ENCODE results near the gene MAST4.

The MAST4 gene

GRCh38 chr5:67176936-67177335 is 580.7 kb downstream of the MAST4 start:
- DNase-seq, result no peak

DNA sequence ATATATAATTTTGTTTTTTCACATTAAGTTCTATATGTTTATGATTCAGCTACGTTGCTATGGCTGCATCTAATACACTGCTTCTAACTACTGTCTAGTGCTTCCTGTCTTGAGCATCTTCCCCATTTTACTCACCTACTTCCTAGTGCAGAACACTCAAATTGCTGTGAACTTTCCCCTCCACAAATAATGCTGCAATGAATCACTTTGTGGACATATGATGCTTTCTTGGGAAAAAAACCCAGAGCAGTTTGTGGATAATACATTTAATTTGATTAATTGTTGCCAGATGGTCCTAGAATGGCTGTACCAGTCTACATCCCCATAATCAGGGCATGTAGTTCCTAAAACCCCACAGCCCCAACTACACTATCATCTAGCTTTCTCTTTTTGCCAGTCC is 581.9 kb downstream of the MAST4 start:
- no peak for DNase-seq

- DNase-seq, result no peak
Observed at GRCh38 chr5:67178966-67179365, 582.8 kb downstream of the MAST4 start.

GRCh38 chr5:67179697-67180361 is 583.6 kb downstream of the MAST4 start:
- no peak for DNase-seq

DNA sequence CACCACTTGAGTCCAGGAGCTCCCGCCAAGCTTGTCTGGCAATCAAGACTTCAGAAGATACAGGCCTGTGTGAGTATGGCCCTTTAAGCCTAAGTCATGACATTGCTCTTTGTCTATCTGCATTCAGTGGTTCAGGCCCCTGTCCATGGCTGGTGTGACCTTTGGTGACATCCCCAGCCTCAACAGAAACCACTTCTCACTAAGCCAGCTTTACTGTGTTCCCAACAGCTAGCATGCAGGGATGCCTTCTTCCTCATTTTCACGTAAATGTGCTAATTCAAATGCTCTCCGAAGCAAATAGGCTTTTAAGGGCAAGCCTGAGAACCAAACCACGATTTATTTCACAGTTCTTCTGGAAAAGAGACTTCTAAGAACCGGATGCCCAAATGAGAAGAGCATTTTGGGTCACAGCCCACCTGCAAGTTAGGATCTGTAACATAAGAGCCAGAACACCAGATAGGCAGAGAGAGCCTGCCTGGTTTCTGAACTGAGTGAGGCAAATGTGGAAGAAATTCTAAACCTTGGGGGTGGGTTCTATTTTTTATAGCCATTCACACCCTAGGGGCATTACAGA is 585.5 kb downstream of the MAST4 start:
- DNase-seq, result no peak

DNA sequence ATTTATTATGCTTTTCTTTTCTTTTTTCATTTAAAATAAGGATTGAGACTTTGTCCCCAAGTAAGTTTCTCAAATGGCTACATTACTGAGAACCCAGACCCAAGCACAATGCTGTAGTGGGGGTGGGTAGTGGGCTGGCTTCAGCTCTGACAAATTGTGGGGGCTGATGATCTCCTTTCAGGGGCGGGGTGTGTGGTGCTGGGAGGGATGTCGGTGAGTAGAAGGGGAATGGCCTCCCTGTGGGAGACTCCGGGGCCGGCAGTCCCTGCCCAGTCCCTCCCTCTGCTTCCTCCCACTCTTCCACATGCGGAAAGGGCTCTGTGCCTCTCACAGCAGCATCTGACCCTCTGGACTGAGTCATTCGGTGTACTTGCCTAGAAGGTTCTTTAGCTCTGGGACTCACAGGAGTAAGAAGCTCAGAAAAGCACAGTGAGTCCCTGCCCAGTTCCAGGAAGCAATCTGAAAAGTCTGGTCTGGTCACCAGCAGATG is 586.2 kb downstream of the MAST4 start:
- DNase-seq, result no peak

DNA sequence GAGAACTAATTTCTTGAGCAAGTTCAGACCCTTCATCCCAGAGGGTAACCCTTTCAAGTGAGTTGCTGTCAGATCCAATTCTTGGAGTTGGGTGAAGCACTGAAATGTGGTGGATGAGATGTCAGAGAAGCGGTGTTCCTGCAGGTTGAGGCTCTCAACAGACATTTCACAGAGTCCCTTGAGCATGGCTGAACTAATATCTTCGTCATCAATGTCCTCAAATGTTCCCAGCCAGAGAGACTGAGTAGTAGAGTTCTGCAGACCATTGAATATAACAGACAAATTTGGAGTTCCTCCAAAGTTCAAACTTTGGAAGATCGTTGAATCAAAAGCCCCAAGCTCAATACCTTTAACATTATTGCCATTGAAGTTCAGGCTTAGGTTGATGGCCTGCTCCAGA is 587.7 kb downstream of the MAST4 start:
- DNase-seq, result no peak

- DNase-seq, result no peak
Observed at GRCh38 chr5:67187006-67187715, 591.0 kb downstream of the MAST4 start.

DNA sequence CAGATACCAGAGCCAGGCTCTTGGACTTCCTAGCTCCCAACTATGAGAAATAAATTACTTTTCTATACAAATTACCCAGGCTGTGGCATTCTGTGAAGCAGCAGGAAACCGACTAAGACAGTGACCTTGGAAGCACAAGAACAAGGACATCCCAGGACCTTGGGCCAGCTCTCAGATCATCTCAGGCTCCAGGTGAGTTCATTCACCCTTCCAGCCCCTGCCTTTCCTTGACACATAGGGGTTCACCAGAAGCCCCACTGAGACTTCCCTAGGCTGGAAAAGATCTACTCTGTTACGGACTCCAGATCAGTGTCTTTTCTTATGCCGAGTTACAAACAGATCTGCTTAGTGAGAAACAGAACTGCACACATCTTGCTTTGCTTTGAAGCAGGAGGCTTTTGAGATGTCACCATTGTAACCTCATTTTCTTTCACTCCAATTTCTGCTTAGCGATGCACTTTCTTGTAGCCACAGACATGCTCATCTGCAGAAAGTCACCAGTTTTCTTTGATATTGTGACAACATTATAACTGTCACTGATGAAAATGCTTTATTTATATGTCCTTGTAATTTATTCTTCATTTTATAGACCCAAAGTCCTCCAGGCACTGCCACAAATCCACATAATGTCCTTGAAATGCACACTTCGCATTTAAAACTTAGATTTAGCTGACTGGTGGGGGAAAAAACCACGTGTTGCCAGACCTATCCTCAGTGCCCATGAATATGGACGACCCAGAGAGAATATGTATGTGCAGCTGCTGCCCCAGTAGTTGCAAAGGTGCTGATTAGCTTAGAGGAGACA is 592.3 kb downstream of the MAST4 start:
- no peak for DNase-seq

DNA sequence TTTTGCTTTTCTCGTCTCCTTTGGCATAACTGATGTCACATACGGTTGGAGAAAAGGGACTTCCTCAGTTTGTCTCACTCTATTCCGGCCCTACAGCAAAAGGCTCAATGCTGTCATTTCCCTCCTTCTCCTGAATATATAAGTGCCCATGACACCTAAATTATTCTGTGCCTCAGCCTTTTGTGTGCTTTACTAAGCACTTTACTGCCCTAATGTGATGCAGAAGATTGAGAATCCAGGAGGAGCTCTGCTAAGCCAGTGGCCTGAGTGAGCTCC is 592.8 kb downstream of the MAST4 start:
- DNase-seq, result no peak

- DNase-seq, result no peak
Observed at GRCh38 chr5:67189931-67190330, 593.7 kb downstream of the MAST4 start.

DNA sequence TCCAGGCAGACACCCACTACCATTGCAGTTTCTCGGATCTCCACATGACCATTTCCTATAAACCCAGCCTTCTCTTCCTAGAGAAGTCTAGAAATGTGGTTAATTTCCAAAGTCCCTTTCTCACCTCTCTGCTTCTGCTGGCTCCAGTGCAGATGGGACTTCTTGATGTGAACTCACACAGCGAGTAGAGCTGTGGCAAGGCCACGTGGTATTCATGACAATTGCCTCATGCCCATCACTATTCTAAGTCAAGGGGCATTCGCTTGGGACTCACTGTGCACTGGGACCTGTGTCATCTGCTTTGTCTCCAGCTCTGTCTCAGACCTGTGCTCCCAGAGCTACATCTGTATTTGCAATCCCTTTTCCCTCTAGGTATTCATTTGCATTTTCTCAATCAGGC is 594.2 kb downstream of the MAST4 start:
- no peak for DNase-seq

DNA sequence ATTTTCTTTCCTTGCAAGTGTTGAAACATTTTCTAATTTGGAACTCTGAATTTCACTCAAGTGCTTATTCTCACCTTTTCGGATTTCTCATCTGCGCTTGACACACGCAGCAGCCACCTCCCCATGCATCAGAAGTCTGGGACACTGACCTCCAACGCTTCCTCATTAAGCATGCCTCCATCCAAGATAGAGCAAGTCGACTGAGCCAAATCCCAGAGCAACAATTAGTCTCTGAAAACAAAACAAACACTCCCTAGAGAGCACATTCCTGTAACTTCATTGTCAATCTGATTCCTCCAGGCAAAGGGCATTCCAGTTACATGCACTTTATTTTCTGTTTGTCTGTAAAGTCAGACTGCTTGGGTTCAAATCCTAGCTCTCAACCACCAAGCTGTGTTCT is 594.7 kb downstream of the MAST4 start:
- DNase-seq, result no peak

GRCh38 chr5:67192719-67193438 is 596.7 kb downstream of the MAST4 start:
- no peak for DNase-seq

DNA sequence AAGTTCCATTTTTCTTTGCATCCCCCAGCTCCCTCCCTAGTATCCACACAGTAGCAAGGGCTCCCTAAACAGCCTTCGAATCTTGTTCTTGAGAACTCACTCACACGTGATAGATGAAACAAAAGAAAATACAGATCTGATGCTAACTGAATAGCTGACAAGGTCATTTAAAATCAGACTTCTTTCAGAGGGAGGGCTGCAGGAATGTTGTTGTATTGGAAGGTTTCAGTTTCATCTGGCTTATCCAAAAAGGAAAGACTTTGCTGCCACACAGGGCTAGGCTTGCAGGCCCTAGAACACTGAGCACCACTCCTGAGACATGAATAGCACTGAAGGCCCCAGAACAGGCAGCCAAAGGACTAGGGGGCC is 597.2 kb downstream of the MAST4 start:
- no peak for DNase-seq

- no peak for DNase-seq
Observed at GRCh38 chr5:67194166-67194565, 598.0 kb downstream of the MAST4 start.

DNA sequence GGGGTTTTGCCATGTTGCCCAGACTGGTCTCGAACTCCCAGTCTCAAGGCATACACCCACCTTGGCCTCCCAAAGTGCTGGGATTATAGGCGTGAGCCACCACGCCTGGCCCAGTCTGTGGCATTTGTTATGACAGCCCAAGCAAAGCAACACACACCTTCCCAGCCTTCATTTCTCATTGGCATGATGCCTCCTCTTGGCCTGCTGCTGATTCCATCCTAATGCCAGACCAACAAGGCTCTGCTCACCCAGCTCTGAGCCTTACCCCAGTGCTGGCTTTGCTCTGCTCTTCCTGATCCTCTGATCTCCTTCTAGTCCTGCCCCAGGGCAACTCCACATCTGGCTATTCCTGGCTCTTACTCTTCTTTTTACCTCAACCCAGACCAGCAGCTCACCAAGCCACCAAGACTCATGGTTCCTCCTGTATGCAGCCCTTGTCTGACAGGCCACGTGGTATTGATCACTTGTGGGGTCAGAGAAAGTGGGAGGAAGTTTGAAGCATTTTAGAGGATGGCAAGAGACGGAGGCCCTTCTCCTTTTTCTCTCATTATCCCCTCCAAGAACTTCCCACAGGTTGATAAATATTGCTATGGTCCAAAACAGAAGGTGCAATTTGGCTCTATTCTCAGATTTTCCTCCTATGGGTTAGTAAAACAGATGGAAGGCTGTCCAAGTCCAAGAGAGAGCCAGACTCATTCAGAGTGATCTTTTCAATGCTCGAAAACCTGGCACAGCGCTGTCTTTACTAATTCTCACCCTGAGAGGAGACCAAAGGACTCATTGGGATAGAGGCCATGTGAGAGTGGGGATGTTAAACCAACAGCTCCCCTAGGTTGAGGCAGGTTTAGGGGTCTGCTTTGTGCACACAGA is 599.4 kb downstream of the MAST4 start:
- DNase-seq, result no peak

DNA sequence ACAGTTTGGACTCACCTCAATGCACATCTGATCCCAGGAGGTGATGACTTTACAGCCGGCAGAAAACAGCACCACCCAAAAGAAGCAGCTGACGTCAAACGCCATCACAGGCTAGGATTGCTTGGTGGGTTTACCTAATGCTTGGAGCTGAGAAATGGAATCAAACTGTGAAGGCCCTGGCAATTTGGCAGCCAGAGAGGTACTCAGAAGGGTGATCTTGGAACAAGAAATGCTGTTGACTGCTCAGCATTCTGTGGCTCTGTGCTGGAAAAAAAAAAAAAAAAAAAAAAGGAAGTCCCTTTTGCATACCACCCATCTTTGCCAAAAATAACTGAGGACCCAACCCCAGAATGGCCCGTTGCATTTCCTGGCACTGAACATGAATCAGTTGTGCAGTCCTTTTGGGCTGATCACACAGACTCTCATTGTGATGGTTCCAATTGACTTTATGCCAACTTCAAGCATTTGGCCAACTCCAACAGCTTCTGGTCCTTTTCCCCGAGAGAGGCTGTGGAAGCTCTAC is 600.4 kb downstream of the MAST4 start, which contains the start of gene CD180:
CD180 (minus strand) TSS at position 263 of the 523 bp plus-strand sequence; CDS start at position 105, 158 bp downstream.
- DNase-seq, result no peak

GRCh38 chr5:67197536-67197935 is 601.3 kb downstream of the MAST4 start:
- DNase-seq, result no peak

DNA sequence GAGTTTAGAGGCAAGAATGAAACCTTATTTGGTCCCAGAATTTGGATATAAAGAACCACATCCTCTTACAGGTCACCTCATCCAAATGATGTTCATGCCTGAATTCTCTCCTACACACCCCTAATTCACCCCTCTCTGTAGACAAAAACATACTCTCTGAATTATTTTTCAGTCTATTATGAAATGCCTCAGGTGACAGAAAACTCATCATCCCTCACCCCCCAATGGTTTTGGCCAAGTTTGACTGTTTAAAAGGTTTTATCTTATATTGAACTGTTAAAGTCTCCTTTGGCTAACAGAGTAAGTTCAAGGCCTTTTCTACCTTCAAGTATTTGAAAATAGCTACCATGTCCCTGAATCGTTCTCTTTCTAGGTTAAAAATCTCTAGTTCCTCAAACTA is 602.7 kb downstream of the MAST4 start:
- no peak for DNase-seq

GRCh38 chr5:67199859-67200258 is 603.7 kb downstream of the MAST4 start:
- no peak for DNase-seq

All from SHP77 treated with DMSO at 0.1 percent for 48 hours (cell line).